GM21737 (cell line): ENCODE results near the gene FOXL2NB.

Experiments
- ATAC-seq: cut with Tn5 transposase; IDR thresholded peaks from one replicate; pipeline ENCODE4 v1.9.1; 2021; ENCODE audit warnings: mild to moderate bottlenecking, moderate library complexity; ENCODE audit not compliant: unreplicated experiment

Gene FOXL2NB

GRCh38 chr3:138987181-138987580 lies 40.2 kb downstream of the FOXL2NB start:
- ATAC-seq = no peak

GRCh38 chr3:138995706-138996105 lies 48.7 kb downstream of the FOXL2NB start:
- no peak for ATAC-seq
